Measurements from ENCODE around the gene BRINP2.

Gene BRINP2

DNA sequence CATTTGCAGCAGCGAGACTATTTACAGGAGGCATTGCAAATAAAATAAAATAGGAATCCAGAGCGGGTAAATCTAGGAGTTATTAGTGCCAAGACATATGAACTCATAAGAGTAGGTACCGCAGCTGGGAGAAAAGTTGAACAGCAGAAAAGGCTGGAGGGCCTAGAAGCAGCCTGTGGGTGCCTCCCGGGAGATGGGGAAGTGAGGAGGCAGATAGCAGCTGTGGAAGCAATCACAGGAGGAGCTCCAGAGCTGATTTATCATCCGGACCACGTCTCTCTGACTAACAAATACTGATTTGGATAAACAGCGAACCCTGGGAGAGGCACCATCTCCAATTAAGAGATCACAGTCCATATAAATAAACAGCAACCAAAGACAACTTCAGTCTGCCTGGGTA, 64.6 kb downstream of the BRINP2 start:
- Histone ChIP-seq H3K27me3 (no peaks in the 10 kb centered on the region), H3K4me3 (ENCODE audit: low read depth in 1 of 2, low read length in 1 of 2) (no peak overlapping the region), H3K4me1 (ENCODE audit: control insufficient read depth in 1 of 2, insufficient read depth in 1 of 2, low read depth in 1 of 2, low read length in 1 of 2) (no peaks in the 10 kb centered on the region), H3K27ac (no peak overlapping the region), H3K36me3 (no peaks in the 10 kb centered on the region), H3K9me3 (no peaks in the 10 kb centered on the region)
- TF ChIP-seq, protein P1, sequence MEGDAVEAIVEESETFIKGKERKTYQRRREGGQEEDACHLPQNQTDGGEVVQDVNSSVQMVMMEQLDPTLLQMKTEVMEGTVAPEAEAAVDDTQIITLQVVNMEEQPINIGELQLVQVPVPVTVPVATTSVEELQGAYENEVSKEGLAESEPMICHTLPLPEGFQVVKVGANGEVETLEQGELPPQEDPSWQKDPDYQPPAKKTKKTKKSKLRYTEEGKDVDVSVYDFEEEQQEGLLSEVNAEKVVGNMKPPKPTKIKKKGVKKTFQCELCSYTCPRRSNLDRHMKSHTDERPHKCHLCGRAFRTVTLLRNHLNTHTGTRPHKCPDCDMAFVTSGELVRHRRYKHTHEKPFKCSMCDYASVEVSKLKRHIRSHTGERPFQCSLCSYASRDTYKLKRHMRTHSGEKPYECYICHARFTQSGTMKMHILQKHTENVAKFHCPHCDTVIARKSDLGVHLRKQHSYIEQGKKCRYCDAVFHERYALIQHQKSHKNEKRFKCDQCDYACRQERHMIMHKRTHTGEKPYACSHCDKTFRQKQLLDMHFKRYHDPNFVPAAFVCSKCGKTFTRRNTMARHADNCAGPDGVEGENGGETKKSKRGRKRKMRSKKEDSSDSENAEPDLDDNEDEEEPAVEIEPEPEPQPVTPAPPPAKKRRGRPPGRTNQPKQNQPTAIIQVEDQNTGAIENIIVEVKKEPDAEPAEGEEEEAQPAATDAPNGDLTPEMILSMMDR (IDR thresholded peaks at IDR 0.05) = no peak

DNA sequence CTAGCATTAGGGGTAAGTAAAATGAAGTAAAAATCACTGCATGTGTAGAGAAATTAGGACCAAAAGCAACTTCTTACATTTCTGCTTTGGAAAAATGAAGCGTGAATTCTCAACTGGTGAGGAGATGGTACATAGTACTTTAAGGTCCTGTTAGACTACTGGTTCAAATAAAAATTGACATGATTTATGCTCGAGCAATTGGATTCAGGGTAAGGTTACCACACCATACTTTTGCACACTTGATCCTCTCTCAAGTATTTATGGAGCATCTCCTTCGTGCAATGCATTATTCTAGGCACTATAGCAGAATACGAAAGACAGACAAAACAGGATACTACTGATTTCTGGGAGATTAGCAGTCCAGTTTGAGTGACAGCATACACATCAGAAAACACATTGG, 66.2 kb downstream of the BRINP2 start:
- H3K9me3 ChIP-seq = no peaks in the 10 kb centered on the region
- TF ChIP-seq, protein P1 (IDR thresholded peaks at IDR 0.05) = no peak
- H3K36me3 ChIP-seq = no peaks in the 10 kb centered on the region
- H3K27me3 ChIP-seq = no peaks in the 10 kb centered on the region
- no peak overlapping the region for H3K4me3 ChIP-seq (ENCODE audit: low read depth in 1 of 2, low read length in 1 of 2)
- H3K4me1 ChIP-seq (ENCODE audit: control insufficient read depth in 1 of 2, insufficient read depth in 1 of 2, low read depth in 1 of 2, low read length in 1 of 2) = no peaks in the 10 kb centered on the region
- no peak overlapping the region for H3K27ac ChIP-seq

DNA sequence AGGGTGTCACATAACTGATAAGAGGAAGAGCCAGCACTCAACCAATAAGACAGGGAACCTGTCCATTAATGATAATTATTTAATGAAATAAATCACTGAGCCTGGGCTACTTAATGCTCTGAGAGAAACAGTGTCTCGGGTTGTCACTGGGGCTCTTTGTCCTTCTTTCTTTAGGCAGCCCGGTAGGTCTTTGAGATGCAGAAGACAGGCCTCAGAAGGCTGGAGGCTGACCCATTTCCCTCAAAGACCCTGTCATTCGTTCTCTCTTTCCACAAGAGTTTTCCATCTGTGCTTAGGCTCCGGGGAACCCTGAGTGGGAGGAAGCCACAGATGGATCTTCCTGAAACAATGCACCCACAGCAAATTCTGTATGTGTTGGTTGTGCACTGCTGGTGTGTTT, 68.2 kb downstream of the BRINP2 start:
- no peaks in the 10 kb centered on the region for H3K9me3 ChIP-seq
- no peak overlapping the region for H3K4me3 ChIP-seq (ENCODE audit: low read depth in 1 of 2, low read length in 1 of 2)
- no peaks in the 10 kb centered on the region for H3K4me1 ChIP-seq (ENCODE audit: control insufficient read depth in 1 of 2, insufficient read depth in 1 of 2, low read depth in 1 of 2, low read length in 1 of 2)
- no peaks in the 10 kb centered on the region for H3K27me3 ChIP-seq
- H3K27ac ChIP-seq = no peak overlapping the region
- TF ChIP-seq, protein P1 (IDR thresholded peaks at IDR 0.05) = no peak
- no peaks in the 10 kb centered on the region for H3K36me3 ChIP-seq

DNA sequence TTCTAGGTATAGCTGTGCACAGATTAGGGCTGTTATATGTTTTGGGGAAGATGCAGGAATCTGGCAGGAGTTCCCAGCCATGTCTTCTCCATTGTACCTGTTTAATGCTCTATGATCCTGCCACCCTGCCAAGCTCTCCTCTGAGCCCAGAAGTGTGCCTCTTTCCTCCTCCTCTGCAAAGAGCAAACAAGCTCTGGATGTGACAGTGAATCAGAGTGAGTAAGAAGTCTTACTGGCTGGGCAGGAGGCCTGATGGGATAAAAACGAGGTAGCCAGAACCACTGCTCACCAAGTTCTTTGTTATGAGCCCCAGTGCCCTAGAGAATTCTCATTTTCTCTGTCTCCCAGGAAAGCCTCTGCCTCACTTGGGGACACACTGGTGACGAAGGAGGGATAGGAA, 69.0 kb downstream of the BRINP2 start:
- H3K27ac ChIP-seq = no peak overlapping the region
- H3K36me3 ChIP-seq = no peaks in the 10 kb centered on the region
- H3K9me3 ChIP-seq = no peaks in the 10 kb centered on the region
- H3K4me3 ChIP-seq (ENCODE audit: low read depth in 1 of 2, low read length in 1 of 2) = no peak overlapping the region
- no peaks in the 10 kb centered on the region for H3K27me3 ChIP-seq
- H3K4me1 ChIP-seq (ENCODE audit: control insufficient read depth in 1 of 2, insufficient read depth in 1 of 2, low read depth in 1 of 2, low read length in 1 of 2) = no peaks in the 10 kb centered on the region
- TF ChIP-seq, protein P1 (IDR thresholded peaks at IDR 0.05) = no peak

DNA sequence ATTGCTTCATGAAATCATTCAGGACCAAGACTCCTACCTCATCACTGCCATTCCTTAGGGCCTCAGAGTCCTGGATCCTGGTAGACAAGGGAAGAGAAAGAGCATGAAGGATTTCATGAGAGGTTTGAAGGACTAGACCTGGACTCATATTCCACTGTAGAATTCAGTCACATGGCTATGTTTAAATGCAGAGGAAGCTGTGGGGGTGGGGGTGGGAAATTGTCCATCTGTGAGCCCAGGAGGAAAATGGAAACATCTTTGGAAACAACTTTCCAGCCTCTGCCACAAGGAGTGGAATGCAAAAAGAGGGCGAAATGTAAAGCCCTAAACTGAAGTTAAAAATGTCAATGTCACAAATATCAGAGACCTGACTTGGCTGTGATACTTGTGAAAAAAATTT, 73.0 kb downstream of the BRINP2 start:
- Histone ChIP-seq H3K4me1 (ENCODE audit: control insufficient read depth in 1 of 2, insufficient read depth in 1 of 2, low read depth in 1 of 2, low read length in 1 of 2) (no peaks in the 10 kb centered on the region), H3K27me3 (no peaks in the 10 kb centered on the region), H3K27ac (no peak overlapping the region), H3K36me3 (no peaks in the 10 kb centered on the region), H3K9me3 (no peaks in the 10 kb centered on the region), H3K4me3 (ENCODE audit: low read depth in 1 of 2, low read length in 1 of 2) (no peak overlapping the region)
- TF ChIP-seq, protein P1 (IDR thresholded peaks at IDR 0.05) = no peak
